ENCODE measurements around the gene DNAH8.
"Not testable (repeated sequence)": the region's sequence is repeated elsewhere in the genome, so short reads cannot be mapped to it uniquely, and the experiment has no call there.

DNAH8 gene

GRCh38 chr6:38867726-38868125 lies 152.6 kb downstream of the DNAH8 start:
- DNase-seq (ENCODE audit: extremely low spot score, insufficient read length, low read depth) (no peak), FAIRE-seq (no peak)

GRCh38 chr6:38871741-38872568 lies 156.8 kb downstream of the DNAH8 start:
- FAIRE-seq (peak; percentile 87), DNase-seq (ENCODE audit: extremely low spot score, insufficient read length, low read depth) (peak; percentile 3)

DNA sequence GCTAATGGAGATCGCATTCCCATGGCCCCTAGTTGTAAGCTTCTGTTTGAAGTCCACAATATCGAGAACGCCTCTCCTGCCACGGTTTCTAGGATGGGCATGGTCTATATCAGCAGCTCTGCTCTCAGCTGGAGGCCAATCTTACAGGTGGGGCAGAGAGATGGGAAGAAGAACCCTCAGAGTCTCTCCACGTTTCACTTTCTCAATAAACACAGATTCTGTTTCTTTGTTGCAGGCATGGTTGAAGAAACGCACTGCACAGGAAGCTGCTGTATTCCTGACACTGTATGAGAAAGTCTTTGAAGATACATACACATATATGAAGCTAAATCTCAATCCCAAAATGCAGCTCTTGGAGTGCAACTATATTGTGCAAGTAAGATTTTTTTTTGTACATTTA lies 157.9 kb downstream of the DNAH8 start:
- no peak for FAIRE-seq
- no peak for DNase-seq (ENCODE audit: extremely low spot score, insufficient read length, low read depth)

GRCh38 chr6:38873816-38874215 lies 158.7 kb downstream of the DNAH8 start:
- not testable (repeated sequence) for FAIRE-seq

DNA sequence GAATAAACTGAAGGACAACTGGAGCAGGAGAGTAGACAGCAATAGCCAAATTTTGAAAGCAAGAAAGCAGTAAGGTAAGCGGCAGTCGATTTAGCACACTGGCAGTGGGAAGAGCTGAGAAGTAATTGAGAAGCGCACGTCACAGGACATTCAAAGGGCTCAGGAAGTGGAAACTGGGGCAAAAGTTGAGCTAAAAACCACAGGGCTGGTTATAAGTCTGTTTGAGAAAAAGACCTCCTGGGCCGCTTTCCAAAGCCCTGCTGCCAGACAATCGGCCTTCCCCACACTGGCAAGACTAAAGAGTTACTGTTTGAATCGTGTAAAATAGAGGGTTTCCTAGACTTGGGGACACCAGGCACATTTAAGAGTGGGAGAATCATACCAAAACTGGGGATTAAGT lies 161.4 kb downstream of the DNAH8 start:
- no peak for DNase-seq (ENCODE audit: extremely low spot score, insufficient read length, low read depth)
- FAIRE-seq: no peak

More at GRCh38 chr6:38873816-38874215, 158.7 kb downstream of the DNAH8 start:
- not testable (repeated sequence) for DNase-seq (ENCODE audit: extremely low spot score, insufficient read length, low read depth)

- DNase-seq (ENCODE audit: extremely low spot score, insufficient read length, low read depth) (no peak), FAIRE-seq (no peak)
Observed at GRCh38 chr6:38877721-38878120, 162.6 kb downstream of the DNAH8 start.

GRCh38 chr6:38882157-38882556 lies 167.0 kb downstream of the DNAH8 start:
- no peak for DNase-seq (ENCODE audit: extremely low spot score, insufficient read length, low read depth)
- no peak for FAIRE-seq

DNA sequence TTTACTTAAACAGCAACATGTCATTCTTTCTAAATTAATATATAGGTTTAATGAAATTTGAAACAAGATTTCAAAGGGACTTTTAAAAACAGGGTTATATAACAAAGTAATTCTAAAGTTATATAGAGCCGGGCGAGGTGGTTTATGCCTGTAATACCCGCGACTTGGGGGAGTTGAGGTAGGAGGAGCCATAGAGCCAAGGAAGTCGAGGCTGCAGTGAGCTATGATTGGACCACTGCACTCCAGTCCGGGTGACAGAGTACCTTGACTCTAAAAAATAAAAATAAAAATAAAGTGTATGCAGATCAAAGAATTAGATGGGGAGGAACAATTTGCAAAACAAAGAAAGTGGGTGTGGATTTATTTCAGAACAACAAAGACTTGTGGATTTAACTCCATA lies 182.4 kb downstream of the DNAH8 start:
- FAIRE-seq (no peak), DNase-seq (ENCODE audit: extremely low spot score, insufficient read length, low read depth) (no peak)

- no peak for FAIRE-seq
- DNase-seq (ENCODE audit: extremely low spot score, insufficient read length, low read depth): no peak
Observed at GRCh38 chr6:38901802-38902522, 186.9 kb downstream of the DNAH8 start.

DNA sequence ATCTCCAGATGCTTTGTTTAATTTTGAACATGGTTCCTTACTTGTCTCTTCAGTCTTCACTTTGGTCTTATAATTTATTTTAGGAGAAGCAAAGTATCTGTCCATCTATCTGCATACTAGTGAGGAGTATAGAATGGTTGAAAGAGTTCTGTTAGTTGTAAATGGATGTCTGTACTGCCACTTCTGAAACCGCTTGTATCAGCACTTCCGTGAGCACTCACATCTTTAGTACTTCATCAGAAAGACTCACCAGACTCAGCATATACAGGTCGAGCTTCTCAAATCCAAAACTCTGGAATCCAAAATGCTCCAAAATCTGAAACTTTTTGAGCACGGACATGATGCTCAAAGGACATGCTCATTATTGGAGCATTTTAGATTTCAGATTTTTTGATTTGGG lies 191.5 kb downstream of the DNAH8 start:
- DNase-seq (ENCODE audit: extremely low spot score, insufficient read length, low read depth) (no peak), FAIRE-seq (no peak)

DNA sequence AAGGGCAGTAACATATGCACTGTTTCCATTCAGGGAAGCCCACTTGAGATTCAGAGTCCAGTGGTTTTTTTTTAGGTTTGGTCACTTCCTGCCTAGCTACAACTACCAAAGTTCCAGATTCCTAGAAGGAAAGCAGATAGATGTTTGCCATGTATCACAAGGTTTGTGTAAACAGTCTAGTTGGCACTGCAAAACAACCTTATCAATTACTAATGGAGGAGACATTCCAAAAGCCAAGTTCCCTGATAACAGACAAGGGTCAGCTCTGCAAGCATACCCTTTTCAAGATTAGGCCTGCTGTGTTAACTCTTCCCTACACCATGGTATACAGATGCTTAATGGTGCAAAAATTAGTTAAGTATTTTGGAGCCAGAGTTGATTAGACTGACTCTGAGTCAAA lies 192.2 kb downstream of the DNAH8 start:
- no peak for FAIRE-seq

DNA sequence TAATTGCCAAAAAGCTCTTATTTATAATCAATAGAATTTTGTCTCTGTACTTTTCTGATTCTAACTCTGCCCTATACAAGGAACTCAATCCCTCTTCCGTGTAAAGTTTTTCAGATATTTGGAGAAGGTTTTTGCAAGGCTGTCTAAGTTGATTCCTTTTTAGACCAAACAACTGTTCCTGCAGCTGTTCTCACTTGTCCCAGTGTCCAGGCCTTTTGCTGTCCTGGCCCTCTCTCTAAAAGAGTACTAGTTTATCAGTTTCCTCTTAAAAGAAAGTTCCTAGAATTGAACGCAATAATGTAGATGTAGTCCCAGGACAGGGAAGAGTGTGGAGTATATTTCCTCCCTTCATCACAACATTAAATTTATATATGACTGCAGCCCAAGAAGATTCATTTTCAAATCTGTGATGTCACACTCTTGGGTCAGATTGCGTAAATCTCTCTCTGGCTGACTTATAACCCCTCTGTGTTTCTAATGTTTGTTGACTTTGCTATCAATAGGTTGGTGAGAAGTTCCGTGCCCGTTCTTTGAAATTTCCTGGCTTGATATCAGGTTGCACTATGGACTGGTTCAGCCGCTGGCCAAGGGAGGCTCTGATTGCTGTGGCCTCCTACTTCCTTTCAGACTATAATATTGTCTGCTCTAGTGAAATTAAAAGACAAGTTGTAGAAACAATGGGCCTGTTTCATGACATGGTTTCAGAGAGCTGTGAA lies 194.1 kb downstream of the DNAH8 start:
- DNase-seq (ENCODE audit: extremely low spot score, insufficient read length, low read depth): no peak

More for the DNA sequence above, 192.2 kb downstream of the DNAH8 start:
- DNase-seq (ENCODE audit: extremely low spot score, insufficient read length, low read depth): no peak

GRCh38 chr6:38910207-38910606 lies 195.1 kb downstream of the DNAH8 start:
- DNase-seq (ENCODE audit: extremely low spot score, insufficient read length, low read depth) (no peak), FAIRE-seq (no peak)

More for the DNA sequence above, 194.1 kb downstream of the DNAH8 start:
- FAIRE-seq: no peak

DNA sequence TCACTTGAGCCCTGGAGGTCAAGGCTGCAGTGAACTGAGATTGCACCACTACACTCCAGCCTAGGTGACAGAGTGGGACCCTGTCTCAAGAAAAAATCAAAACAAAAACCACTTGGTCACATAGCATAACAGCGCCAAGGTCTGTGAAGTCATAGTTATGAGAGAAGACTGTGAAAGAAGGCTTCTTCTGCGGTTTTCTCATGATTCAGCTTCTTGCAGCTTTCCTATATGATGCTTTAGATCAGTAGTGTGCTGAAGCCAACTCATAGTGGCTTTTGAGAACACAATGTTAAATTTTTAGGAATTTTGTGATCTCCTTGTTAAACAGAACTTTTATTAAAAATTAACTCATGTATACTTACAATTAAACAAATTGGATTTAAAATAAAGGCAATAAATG lies 197.3 kb downstream of the DNAH8 start:
- DNase-seq (ENCODE audit: extremely low spot score, insufficient read length, low read depth) (no peak), FAIRE-seq (no peak)

DNA sequence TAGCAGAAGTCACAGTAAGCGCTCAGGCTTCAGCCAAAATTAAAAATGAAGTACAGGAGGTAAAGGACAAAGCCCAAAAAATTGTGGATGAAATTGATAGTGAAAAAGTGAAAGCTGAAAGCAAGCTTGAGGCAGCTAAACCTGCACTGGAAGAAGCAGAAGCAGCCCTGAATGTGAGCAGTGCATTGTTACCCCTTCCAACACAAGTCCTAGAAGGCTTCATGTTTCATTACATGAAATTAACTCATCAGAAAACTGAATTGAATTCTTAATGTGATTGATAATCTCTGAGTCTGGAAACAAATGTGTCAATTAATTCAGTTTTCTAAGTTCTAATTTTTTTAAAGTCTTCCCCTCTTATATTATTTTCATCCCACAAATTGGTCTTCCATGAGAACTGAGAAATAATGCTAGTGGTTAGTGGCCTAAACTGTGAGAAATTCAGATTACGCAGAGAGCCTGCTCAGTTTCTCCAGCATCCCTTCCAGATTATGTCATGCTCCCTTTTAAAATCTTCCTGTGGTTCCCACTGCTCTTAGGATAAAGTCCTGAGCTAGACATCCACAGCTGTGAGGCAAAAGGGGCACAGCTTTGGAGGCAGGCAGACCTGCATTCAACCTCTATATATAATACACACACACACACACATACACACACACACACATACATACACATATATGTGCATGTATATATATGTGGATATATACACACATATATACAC lies 200.3 kb downstream of the DNAH8 start:
- DNase-seq (ENCODE audit: extremely low spot score, insufficient read length, low read depth): no peak
- FAIRE-seq: no peak

DNA sequence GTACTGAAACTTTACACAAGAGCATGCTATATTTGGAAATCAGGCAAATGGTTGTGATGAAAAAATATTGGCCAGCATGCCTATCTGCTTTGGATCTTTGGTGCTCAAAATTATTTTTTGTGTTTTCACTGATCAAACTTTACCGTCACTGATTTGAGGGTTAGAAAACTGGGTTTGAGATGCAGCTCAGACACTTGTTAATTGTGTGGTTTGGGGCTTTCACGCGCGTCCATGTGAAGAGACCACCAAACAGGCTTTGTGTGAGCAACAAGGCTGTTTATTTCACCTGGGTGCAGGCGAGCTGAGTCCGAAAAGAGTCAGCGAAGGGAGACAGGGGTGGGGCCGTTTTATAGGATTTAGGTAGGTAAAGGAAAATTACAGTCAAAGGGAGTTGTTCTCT lies 206.4 kb downstream of the DNAH8 start:
- not testable (repeated sequence) for FAIRE-seq; DNase-seq (ENCODE audit: extremely low spot score, insufficient read length, low read depth)

GRCh38 chr6:38924791-38925509 lies 209.8 kb downstream of the DNAH8 start:
- no peak for FAIRE-seq
- no peak for DNase-seq (ENCODE audit: extremely low spot score, insufficient read length, low read depth)

DNA sequence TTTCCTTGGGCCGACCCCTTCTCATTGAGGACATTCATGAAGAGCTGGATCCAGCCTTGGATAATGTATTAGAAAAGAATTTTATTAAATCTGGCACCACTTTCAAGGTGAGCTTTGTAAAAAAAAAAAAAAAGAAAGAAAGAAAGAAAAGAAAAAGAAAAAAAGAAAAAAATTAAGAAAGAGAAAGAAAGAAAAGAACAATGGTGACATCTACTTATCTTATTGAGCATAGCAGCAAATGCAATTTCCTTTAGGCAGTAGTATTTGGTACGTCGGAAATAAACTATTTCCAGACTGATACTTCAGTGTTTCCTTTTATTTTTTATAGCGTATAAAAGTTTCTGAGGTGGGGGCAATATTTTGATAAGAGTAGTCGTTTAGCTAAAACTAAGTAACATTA lies 214.4 kb downstream of the DNAH8 start:
- FAIRE-seq (no peak), DNase-seq (ENCODE audit: extremely low spot score, insufficient read length, low read depth) (no peak)

GRCh38 chr6:38933426-38933825 lies 218.3 kb downstream of the DNAH8 start:
- FAIRE-seq (no peak), DNase-seq (ENCODE audit: extremely low spot score, insufficient read length, low read depth) (no peak)
